SU-DHL-6 (cell line): ENCODE measurements around the gene SUCNR1.
"Not testable (repeated sequence)": the region's sequence is repeated elsewhere in the genome, so short reads cannot be mapped to it uniquely, and the experiment has no call there.

Experiments used
- EZH2phosphoT487 ChIP-seq: fragments of 200-600 bp; sonication (generic), shearing (Covaris generic); conservative IDR thresholded peaks from 2 replicates; pipeline ENCODE4 v1.6.1; 2018; ENCODE audit warnings: mild to moderate bottlenecking, antibody characterized with exemption, low read length, moderate library complexity, mixed read lengths
- TF ChIP-seq, protein P1 (sequence below): fragments of 200-600 bp; sonication (generic); IDR thresholded peaks from one replicate; pipeline ENCODE4 v1.5.1; 2017; ENCODE audit warnings: antibody characterized with exemption, mild to moderate bottlenecking, low read length, moderate library complexity; ENCODE audit not compliant: insufficient read depth, poor library complexity, severe bottlenecking

DNA sequence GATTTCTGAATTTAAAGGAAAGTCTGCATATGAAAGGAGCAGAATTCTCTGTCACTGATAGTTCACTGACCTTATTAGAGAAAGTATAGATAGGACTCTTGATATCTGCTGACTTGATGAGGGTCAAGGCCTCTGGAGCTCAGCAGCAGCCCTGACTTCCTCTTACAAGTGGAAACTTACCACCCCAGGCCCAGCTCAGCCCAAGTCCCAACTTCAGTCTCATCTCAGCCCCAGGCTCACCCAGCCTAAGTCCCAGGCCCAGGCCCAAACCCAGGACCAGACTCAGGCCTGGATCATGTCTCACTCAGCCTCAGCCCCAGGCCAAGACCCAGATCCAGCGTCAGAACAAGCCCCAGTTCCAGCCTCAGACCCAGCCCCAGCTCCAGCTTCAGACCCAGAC, 24.7 kb downstream of the SUCNR1 start:
- TF ChIP-seq, protein P1, sequence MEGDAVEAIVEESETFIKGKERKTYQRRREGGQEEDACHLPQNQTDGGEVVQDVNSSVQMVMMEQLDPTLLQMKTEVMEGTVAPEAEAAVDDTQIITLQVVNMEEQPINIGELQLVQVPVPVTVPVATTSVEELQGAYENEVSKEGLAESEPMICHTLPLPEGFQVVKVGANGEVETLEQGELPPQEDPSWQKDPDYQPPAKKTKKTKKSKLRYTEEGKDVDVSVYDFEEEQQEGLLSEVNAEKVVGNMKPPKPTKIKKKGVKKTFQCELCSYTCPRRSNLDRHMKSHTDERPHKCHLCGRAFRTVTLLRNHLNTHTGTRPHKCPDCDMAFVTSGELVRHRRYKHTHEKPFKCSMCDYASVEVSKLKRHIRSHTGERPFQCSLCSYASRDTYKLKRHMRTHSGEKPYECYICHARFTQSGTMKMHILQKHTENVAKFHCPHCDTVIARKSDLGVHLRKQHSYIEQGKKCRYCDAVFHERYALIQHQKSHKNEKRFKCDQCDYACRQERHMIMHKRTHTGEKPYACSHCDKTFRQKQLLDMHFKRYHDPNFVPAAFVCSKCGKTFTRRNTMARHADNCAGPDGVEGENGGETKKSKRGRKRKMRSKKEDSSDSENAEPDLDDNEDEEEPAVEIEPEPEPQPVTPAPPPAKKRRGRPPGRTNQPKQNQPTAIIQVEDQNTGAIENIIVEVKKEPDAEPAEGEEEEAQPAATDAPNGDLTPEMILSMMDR: not testable (repeated sequence)
- TF ChIP-seq EZH2phosphoT487: not testable (repeated sequence)
